Measurements from ENCODE around the gene PRKACB. TPM values are rescaled to one million over a fixed set of nuclear protein-coding genes. Genes with fewer than 3 reads are reported as not detected.

PRKACB gene
- total RNA-seq, 1 donor from 2014 or later = 44.1 TPM

DNA sequence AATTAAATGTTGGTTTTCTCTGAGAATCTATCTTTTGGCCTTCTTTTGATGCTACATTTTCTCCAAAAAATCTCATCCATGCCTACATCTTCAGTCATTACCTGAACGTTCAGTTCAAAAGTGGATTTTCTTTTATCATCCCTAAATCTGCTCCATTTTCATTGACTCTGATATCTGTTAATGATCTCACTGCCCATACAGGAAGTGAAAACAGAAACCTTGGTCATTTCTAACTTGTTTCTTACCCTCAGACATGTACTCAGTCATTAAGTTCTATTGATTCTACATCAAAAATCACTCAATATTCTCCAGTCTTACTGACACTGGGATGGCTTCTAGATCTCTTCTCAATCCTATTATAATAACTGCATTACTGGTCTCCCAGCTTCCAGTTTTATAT is 22.7 kb downstream of the PRKACB start:
- Histone ChIP-seq H3K4me3 (no peak overlapping the region), H3K36me3 (no peaks in the 10 kb centered on the region), H3K27ac (no peak overlapping the region), H3K9me3 (ENCODE audit: low read depth) (no peaks in the 10 kb centered on the region), H3K79me2 (ENCODE audit: low read depth) (no peaks in the 10 kb centered on the region), H4K20me1 (ENCODE audit: low read depth) (no peaks in the 10 kb centered on the region), H3K4me1 (no peaks in the 10 kb centered on the region), H3K4me2 (no peak overlapping the region), H3K9ac (no peak overlapping the region), H3K27me3 (no peaks in the 10 kb centered on the region), H3F3A (ENCODE audit: low read depth) (no peaks in the 10 kb centered on the region), H2AFZ (replicated peaks) (no peak overlapping the region)
- no peak overlapping the region for H3K27ac Mint-ChIP-seq
- H3K4me1 Mint-ChIP-seq = peaks cover 8% of the 10 kb centered on the region
- no peak for DNase-seq (ENCODE audit: low spot score)
- no peak overlapping the region for H3K4me3 Mint-ChIP-seq
- H3K36me3 Mint-ChIP-seq = peaks cover 2% of the 10 kb centered on the region
- no peaks in the 10 kb centered on the region for H3K27me3 Mint-ChIP-seq (ENCODE audit: insufficient read depth, low read depth)
- no peaks in the 10 kb centered on the region for H3K9me3 Mint-ChIP-seq
- TF ChIP-seq EZH2phosphoT487 (IDR thresholded peaks at IDR 0.05) = no peak

DNA sequence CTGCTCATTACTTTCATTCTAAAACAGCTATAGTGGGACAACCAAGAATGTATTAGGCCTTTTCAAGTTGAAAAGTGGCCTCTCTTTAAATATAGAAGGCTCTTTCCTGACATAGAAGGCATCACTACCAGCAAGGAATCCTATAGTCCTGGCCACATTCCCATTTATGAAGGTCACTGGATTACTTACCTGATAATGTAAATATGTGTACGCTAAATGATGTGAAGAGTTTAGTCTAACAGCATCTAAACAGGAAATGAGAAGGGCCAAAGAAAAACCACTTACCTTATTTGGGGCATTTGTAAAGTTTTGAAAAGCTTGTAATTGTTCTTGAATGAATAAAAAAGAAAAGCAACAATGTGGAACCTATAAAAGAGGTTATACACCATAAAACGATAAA is 24.7 kb downstream of the PRKACB start:
- H3K27me3 Mint-ChIP-seq (ENCODE audit: insufficient read depth, low read depth) = no peaks in the 10 kb centered on the region
- TF ChIP-seq EZH2phosphoT487 (IDR thresholded peaks at IDR 0.05) = no peak
- TF ChIP-seq EZH2 (IDR thresholded peaks at IDR 0.05) = no peak
- TF ChIP-seq, protein P1, sequence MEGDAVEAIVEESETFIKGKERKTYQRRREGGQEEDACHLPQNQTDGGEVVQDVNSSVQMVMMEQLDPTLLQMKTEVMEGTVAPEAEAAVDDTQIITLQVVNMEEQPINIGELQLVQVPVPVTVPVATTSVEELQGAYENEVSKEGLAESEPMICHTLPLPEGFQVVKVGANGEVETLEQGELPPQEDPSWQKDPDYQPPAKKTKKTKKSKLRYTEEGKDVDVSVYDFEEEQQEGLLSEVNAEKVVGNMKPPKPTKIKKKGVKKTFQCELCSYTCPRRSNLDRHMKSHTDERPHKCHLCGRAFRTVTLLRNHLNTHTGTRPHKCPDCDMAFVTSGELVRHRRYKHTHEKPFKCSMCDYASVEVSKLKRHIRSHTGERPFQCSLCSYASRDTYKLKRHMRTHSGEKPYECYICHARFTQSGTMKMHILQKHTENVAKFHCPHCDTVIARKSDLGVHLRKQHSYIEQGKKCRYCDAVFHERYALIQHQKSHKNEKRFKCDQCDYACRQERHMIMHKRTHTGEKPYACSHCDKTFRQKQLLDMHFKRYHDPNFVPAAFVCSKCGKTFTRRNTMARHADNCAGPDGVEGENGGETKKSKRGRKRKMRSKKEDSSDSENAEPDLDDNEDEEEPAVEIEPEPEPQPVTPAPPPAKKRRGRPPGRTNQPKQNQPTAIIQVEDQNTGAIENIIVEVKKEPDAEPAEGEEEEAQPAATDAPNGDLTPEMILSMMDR (IDR thresholded peaks at IDR 0.05) = no peak
- no peak overlapping the region for H3K4me3 ChIP-seq
- no peaks in the 10 kb centered on the region for H3K36me3 ChIP-seq
- H3K4me2 ChIP-seq = no peak overlapping the region
- H3K9ac ChIP-seq = no peak overlapping the region
- H3K27ac ChIP-seq = no peak overlapping the region
- no peaks in the 10 kb centered on the region for H3K79me2 ChIP-seq (ENCODE audit: low read depth)
- H3K36me3 Mint-ChIP-seq = no peaks in the 10 kb centered on the region
- no peaks in the 10 kb centered on the region for H3K9me3 Mint-ChIP-seq
- no peaks in the 10 kb centered on the region for H3K4me1 ChIP-seq
- no peak overlapping the region for H3K27ac Mint-ChIP-seq
- H3K4me1 Mint-ChIP-seq = peaks cover 8% of the 10 kb centered on the region
- H3K4me3 Mint-ChIP-seq = no peak overlapping the region
- no peaks in the 10 kb centered on the region for H3F3A ChIP-seq (ENCODE audit: low read depth)
- no peaks in the 10 kb centered on the region for H3K9me3 ChIP-seq (ENCODE audit: low read depth)
- H2AFZ ChIP-seq (replicated peaks) = no peak overlapping the region
- no peaks in the 10 kb centered on the region for H3K27me3 ChIP-seq
- H4K20me1 ChIP-seq (ENCODE audit: low read depth) = no peaks in the 10 kb centered on the region
- no peak for DNase-seq (ENCODE audit: low spot score)

DNA sequence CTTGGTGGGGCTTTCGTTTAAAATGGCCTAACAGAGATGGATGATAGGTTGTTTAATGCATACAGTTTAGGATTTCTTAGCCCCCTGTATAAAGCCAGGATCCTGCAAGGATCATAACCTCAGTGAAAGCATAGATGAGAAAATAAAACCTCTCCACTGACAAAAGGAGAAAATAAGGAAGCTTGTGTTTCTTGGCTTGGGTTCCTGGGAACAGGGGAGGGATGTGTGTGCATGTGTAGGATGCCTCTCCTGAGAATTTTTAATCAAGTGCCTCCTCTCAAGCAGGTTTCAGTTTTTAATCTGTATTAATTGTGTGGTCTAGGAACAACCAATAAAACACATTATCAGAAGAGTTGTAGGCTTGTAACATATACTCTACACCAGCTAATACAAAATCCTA is 26.1 kb downstream of the PRKACB start:
- Histone ChIP-seq H3K9me3 (ENCODE audit: low read depth) (no peaks in the 10 kb centered on the region), H3K79me2 (ENCODE audit: low read depth) (no peaks in the 10 kb centered on the region), H4K20me1 (ENCODE audit: low read depth) (no peaks in the 10 kb centered on the region), H3K27me3 (no peaks in the 10 kb centered on the region), H3K36me3 (no peaks in the 10 kb centered on the region), H3K4me2 (no peak overlapping the region), H3K27ac (no peak overlapping the region), H2AFZ (replicated peaks) (no peak overlapping the region), H3F3A (ENCODE audit: low read depth) (no peaks in the 10 kb centered on the region), H3K4me1 (no peaks in the 10 kb centered on the region), H3K4me3 (no peak overlapping the region), H3K9ac (no peak overlapping the region)
- Mint-ChIP-seq H3K9me3 (no peaks in the 10 kb centered on the region), H3K27me3 (ENCODE audit: insufficient read depth, low read depth) (no peaks in the 10 kb centered on the region), H3K4me1 (no peaks in the 10 kb centered on the region), H3K4me3 (no peak overlapping the region), H3K27ac (no peak overlapping the region), H3K36me3 (no peaks in the 10 kb centered on the region)
- no peak for DNase-seq (ENCODE audit: low spot score)
- no peak for TF ChIP-seq EZH2phosphoT487 (IDR thresholded peaks at IDR 0.05)
- TF ChIP-seq EZH2 (IDR thresholded peaks at IDR 0.05) = no peak
- TF ChIP-seq, protein P1 (IDR thresholded peaks at IDR 0.05) = no peak

DNA sequence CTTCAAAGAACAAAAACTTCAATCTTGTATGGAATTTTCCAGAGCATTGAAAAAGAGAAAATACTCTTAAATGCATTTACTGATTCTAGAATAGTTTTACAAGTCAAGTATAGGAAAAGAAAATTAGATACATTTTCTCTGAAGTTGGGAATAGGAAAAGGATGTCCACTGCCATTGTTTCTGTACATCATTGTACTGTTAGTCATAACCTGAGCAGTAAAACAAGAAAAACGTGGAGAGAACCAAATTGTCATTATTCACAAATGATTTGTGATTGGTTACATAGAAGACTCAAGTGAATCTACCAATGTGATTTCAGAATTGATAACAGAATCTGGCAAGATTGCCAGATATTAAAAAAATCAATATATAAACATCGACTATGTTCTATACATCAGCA is 27.4 kb downstream of the PRKACB start:
- no peaks in the 10 kb centered on the region for H3K9me3 Mint-ChIP-seq
- no peaks in the 10 kb centered on the region for H3K4me1 ChIP-seq
- H3K27ac Mint-ChIP-seq = no peak overlapping the region
- no peaks in the 10 kb centered on the region for H3F3A ChIP-seq (ENCODE audit: low read depth)
- no peak overlapping the region for H3K9ac ChIP-seq
- no peaks in the 10 kb centered on the region for H3K36me3 Mint-ChIP-seq
- H3K36me3 ChIP-seq = no peaks in the 10 kb centered on the region
- no peak overlapping the region for H3K4me2 ChIP-seq
- H3K79me2 ChIP-seq (ENCODE audit: low read depth) = no peaks in the 10 kb centered on the region
- no peak overlapping the region for H2AFZ ChIP-seq (replicated peaks)
- no peaks in the 10 kb centered on the region for H3K27me3 ChIP-seq
- TF ChIP-seq EZH2phosphoT487 (IDR thresholded peaks at IDR 0.05) (no peak), EZH2 (IDR thresholded peaks at IDR 0.05) (no peak)
- TF ChIP-seq, protein P1 (IDR thresholded peaks at IDR 0.05) = no peak
- no peaks in the 10 kb centered on the region for H4K20me1 ChIP-seq (ENCODE audit: low read depth)
- no peak for DNase-seq (ENCODE audit: low spot score)
- H3K4me3 ChIP-seq = no peak overlapping the region
- H3K4me1 Mint-ChIP-seq = no peaks in the 10 kb centered on the region
- no peaks in the 10 kb centered on the region for H3K27me3 Mint-ChIP-seq (ENCODE audit: insufficient read depth, low read depth)
- H3K4me3 Mint-ChIP-seq = no peak overlapping the region
- H3K27ac ChIP-seq = no peak overlapping the region
- H3K9me3 ChIP-seq (ENCODE audit: low read depth) = no peaks in the 10 kb centered on the region
